Natural killer cell (primary cell): ENCODE measurements around the gene GALNT11. TPM values are rescaled to one million over a fixed set of nuclear protein-coding genes. Genes with fewer than 3 reads are reported as not detected.

ENCODE experiments used
- ATAC-seq, 3 donors: fragments of 150-1000 bp in 2 of 3; fragments of 200-7000 bp in 1 of 3; cut with Tn5 transposase; 1 replicate in 1 of 3; 2 replicates in 2 of 3; pipeline ENCODE4 v1.10.0; 2021; ENCODE audit warnings: mild to moderate bottlenecking in 2 of 3, moderate library complexity in 2 of 3
- DNase-seq, 2 donors: peaks; one replicate each; pipeline versions ENCODE4 v3.0.0 to v3.0.0-alpha.2; 2013 to 2021; ENCODE audit warnings: mixed read lengths in 1 of 2
- H3K27ac ChIP-seq: one replicate; pipeline ENCODE4 v1.5.1; 2013; ENCODE audit warnings: mild to moderate bottlenecking, low read length
- H3K27me3 ChIP-seq: one replicate; pipeline ENCODE4 v1.6.1; 2013; ENCODE audit warnings: low read length; ENCODE audit not compliant: control insufficient read depth, insufficient read depth
- H3K36me3 ChIP-seq: one replicate; pipeline ENCODE4 v1.6.1; 2013; ENCODE audit warnings: low read length; ENCODE audit not compliant: control insufficient read depth, insufficient read depth
- H3K4me1 ChIP-seq: one replicate; pipeline ENCODE4 v1.6.1; 2013; ENCODE audit warnings: low read length; ENCODE audit not compliant: control insufficient read depth, insufficient read depth
- H3K4me3 ChIP-seq: one replicate; pipeline ENCODE4 v1.5.1; 2013; ENCODE audit warnings: low read length
- H3K9me3 ChIP-seq: one replicate; pipeline ENCODE4 v1.6.1; 2013; ENCODE audit warnings: low read length; ENCODE audit not compliant: control insufficient read depth, insufficient read depth
- H3K27ac Mint-ChIP-seq, 2 donors: one replicate each; pipeline ENCODE4 v1.8.0; 2022; ENCODE audit warnings: mild to moderate bottlenecking in 2 of 2, mixed read lengths in 2 of 2, moderate library complexity in 1 of 2
- H3K27me3 Mint-ChIP-seq, 2 donors: one replicate each; pipeline ENCODE4 v1.8.0; 2022; ENCODE audit warnings: low read depth in 2 of 2, mixed read lengths in 2 of 2
- H3K36me3 Mint-ChIP-seq: one replicate; pipeline ENCODE4 v1.8.0; 2022; ENCODE audit warnings: mixed read lengths
- H3K4me1 Mint-ChIP-seq, 2 donors: one replicate each; pipeline ENCODE4 v1.8.0; 2022; ENCODE audit warnings: mixed read lengths in 2 of 2
- H3K4me3 Mint-ChIP-seq: one replicate; pipeline ENCODE4 v1.8.0; 2022; ENCODE audit warnings: mild to moderate bottlenecking, moderate library complexity, mixed read lengths
- H3K9me3 Mint-ChIP-seq, 2 donors: one replicate each; pipeline ENCODE4 v1.8.0; 2022; ENCODE audit warnings: mixed read lengths in 2 of 2
- CTCF ChIP-seq: fragments of 200-600 bp; IDR thresholded peaks from one replicate; pipeline ENCODE4 v1.8.0; 2022; ENCODE audit warnings: antibody characterized with exemption
- WGBS: methylation state at CpG from one replicate; pipeline ENCODE4 v1.1.7; 2013; ENCODE audit warnings: missing lambda C conversion rate; ENCODE audit not compliant: insufficient coverage; 5-methylcytosine and 5-hydroxymethylcytosine counted together
- intact Hi-C: fragments of 100-400 bp; cut with micrococcal nuclease; formaldehyde crosslinking; loops from one replicate; pipeline ENCODE4 v1.14.2; 2022
- total RNA-seq, 4 donors: library from RNA; stranded (reverse); fragments of 120-200 nt in 1 of 4; gene quantifications; one replicate each; pipeline versions ENCODE4 v1.2.3 to v1.2.4, GENCODE V29; 2013 to 2022

Gene GALNT11
- total RNA-seq, 3 donors from 2014 or later (not counting 1 experiment from before 2014, with no cell fraction given), result 31.7 to 50.2 (median 44.0) TPM

- Histone ChIP-seq H3K36me3 (no peaks in the 10 kb centered on the region), H3K27ac (no peak overlapping the region), H3K4me3 (no peak overlapping the region), H3K9me3 (no peaks in the 10 kb centered on the region), H3K4me1 (no peaks in the 10 kb centered on the region), H3K27me3 (peaks cover 3% of the 10 kb centered on the region)
- Mint-ChIP-seq H3K27ac (no peak overlapping the region), H3K36me3 (no peaks in the 10 kb centered on the region), H3K4me1 (no peaks in the 10 kb centered on the region), H3K9me3 (no peaks in the 10 kb centered on the region), H3K27me3 (peaks cover 19 to 40% of the 10 kb centered on the region in 2 donors), H3K4me3 (no peak overlapping the region)
- intact Hi-C loops, result no loop called here
- ATAC-seq (no peak), DNase-seq (no peak)
- TF ChIP-seq CTCF, result no peak
- 100% methylated on average over 1 of the region's 1 CpG for WGBS
Measured at GRCh38 chr7:152000191-152000590, 25.3 kb upstream of the GALNT11 start.

- H3K27me3 ChIP-seq, result peaks cover 3% of the 10 kb centered on the region
- no peak for TF ChIP-seq CTCF
- DNase-seq (no peak), ATAC-seq (no peak)
- no peaks in the 10 kb centered on the region for H3K4me1 Mint-ChIP-seq
- no peak overlapping the region for H3K4me3 ChIP-seq
- WGBS, result 94% methylated on average over 5 of the region's 6 CpGs
- H3K4me1 ChIP-seq, result no peaks in the 10 kb centered on the region
- H3K36me3 ChIP-seq, result no peaks in the 10 kb centered on the region
- no peaks in the 10 kb centered on the region for H3K36me3 Mint-ChIP-seq
- no peaks in the 10 kb centered on the region for H3K9me3 Mint-ChIP-seq
- intact Hi-C loops, result no loop called here
- no peak overlapping the region for H3K27ac Mint-ChIP-seq
- no peak overlapping the region for H3K27ac ChIP-seq
- H3K4me3 Mint-ChIP-seq, result no peak overlapping the region
- H3K27me3 Mint-ChIP-seq, result peaks cover 9 to 39% of the 10 kb centered on the region in 2 donors
- H3K9me3 ChIP-seq, result no peaks in the 10 kb centered on the region
Measured at GRCh38 chr7:152006336-152006735, 19.1 kb upstream of the GALNT11 start.

- 100% methylated on average over 3 of the region's 3 CpGs for WGBS
- Mint-ChIP-seq H3K4me1 (no peaks in the 10 kb centered on the region), H3K27me3 (peaks cover 9 to 26% of the 10 kb centered on the region in 2 donors), H3K4me3 (no peak overlapping the region), H3K27ac (no peak overlapping the region), H3K9me3 (no peaks in the 10 kb centered on the region), H3K36me3 (no peaks in the 10 kb centered on the region)
- no peaks in the 10 kb centered on the region for H3K36me3 ChIP-seq
- H3K4me3 ChIP-seq, result no peak overlapping the region
- ATAC-seq (no peak), DNase-seq (no peak)
- no peaks in the 10 kb centered on the region for H3K4me1 ChIP-seq
- H3K27me3 ChIP-seq, result no peaks in the 10 kb centered on the region
- H3K27ac ChIP-seq, result no peak overlapping the region
- no peak for TF ChIP-seq CTCF
- intact Hi-C loops, result no loop called here
- H3K9me3 ChIP-seq, result no peaks in the 10 kb centered on the region
Measured at GRCh38 chr7:152011860-152012259, 13.6 kb upstream of the GALNT11 start.

- H3K36me3 ChIP-seq, result no peaks in the 10 kb centered on the region
- ATAC-seq, result no peak
- intact Hi-C loops, result no loop called here
- no peak overlapping the region for H3K27ac Mint-ChIP-seq
- no peak for DNase-seq
- no peak overlapping the region for H3K27ac ChIP-seq
- H3K36me3 Mint-ChIP-seq, result no peaks in the 10 kb centered on the region
- WGBS, result 90% methylated on average over 2 of the region's 3 CpGs
- no peak overlapping the region for H3K4me3 ChIP-seq
- peaks cover 9 to 34% of the 10 kb centered on the region in 2 donors for H3K27me3 Mint-ChIP-seq
- no peaks in the 10 kb centered on the region for H3K9me3 ChIP-seq
- H3K4me1 Mint-ChIP-seq, result no peaks in the 10 kb centered on the region
- no peak for TF ChIP-seq CTCF
- no peaks in the 10 kb centered on the region for H3K9me3 Mint-ChIP-seq
- H3K27me3 ChIP-seq, result no peaks in the 10 kb centered on the region
- no peaks in the 10 kb centered on the region for H3K4me1 ChIP-seq
- H3K4me3 Mint-ChIP-seq, result no peak overlapping the region
Measured at GRCh38 chr7:152013230-152013629, 12.2 kb upstream of the GALNT11 start.
